Measurements from ENCODE around the gene ZNF579. TPM values are rescaled to one million over a fixed set of nuclear protein-coding genes. Genes with fewer than 3 reads are reported as not detected.

Gene ZNF579
- polyA plus RNA-seq, 2 of the 4 experiments (the other 2 are of a cell fraction): 6.5 to 16.2 TPM

- peak in 1 of 2 experiments; percentile 61 for DNase-seq (ENCODE audit: low read depth in 1 of 2, low spot score in 1 of 2)
- no peak overlapping the region for H3K4me3 ChIP-seq
- H3K4me1 ChIP-seq: peaks cover 4% of the 10 kb centered on the region
- ATAC-seq: peak in 1 of 2 experiments; percentile 21; a peak in 3 of 6 replicates
- no peak for FAIRE-seq
- 74% methylated on average over 10 of the region's 10 CpGs for WGBS (ENCODE audit: missing lambda C conversion rate)
- ChIA-PET CTCF (interaction anchor here (0.8 to 1.6 kb wide), 3 partner anchors 7 to 88 kb away, joined by 3 to 4 read pairs (median 3); partner anchors contain the start of gene FIZ1), POLR2A (no interaction called here)
- no peak overlapping the region for H3K27ac ChIP-seq
- H3K9me3 ChIP-seq: no peaks in the 10 kb centered on the region
- H3K4me2 ChIP-seq: no peak overlapping the region
- TF ChIP-seq KDM1A (IDR thresholded peaks at IDR 0.05; ENCODE audit: low read depth) (no peak), HOXB13 (CRISPR knock-in tag; IDR thresholded peaks at IDR 0.05; ENCODE audit: low read depth) (no peak), RAD21 (conservative IDR thresholded peaks at IDR 0.05 in 1 of 2, IDR thresholded peaks at IDR 0.05 in 1 of 2) (no peak), BCL3 (IDR thresholded peaks at IDR 0.05) (no peak), EP300 (IDR thresholded peaks at IDR 0.05) (no peak), CHD2 (IDR thresholded peaks at IDR 0.05; ENCODE audit: low read length, partially characterized antibody) (no peak), TP53 (CRISPR knock-in tag; IDR thresholded peaks at IDR 0.05) (no peak), FOSB (CRISPR knock-in tag; IDR thresholded peaks at IDR 0.05) (no peak), CTCF (IDR thresholded peaks at IDR 0.05) (no peak), ATOH8 (CRISPR knock-in tag; IDR thresholded peaks at IDR 0.05; ENCODE audit: low read depth) (no peak)
These were observed 10.9 kb upstream of the ZNF579 start for GRCh38 chr19:55591555-55591954.

- peak; percentile 22 to 37; a peak in 3 of 6 replicates for ATAC-seq
These were observed 10.0 kb upstream of the ZNF579 start for GRCh38 chr19:55590617-55591016.

More at GRCh38 chr19:55590617-55591016, 10.0 kb upstream of the ZNF579 start:
- DNase-seq (ENCODE audit: low read depth in 1 of 2, low spot score in 1 of 2) (peak in 1 of 2 experiments; percentile 56), FAIRE-seq (no peak)
- no peak overlapping the region for H3K4me3 ChIP-seq
- TF ChIP-seq POLR2A (IDR thresholded peaks at IDR 0.05; ENCODE audit: low read length) (no peak), TP53 (CRISPR knock-in tag; IDR thresholded peaks at IDR 0.05) (no peak), CHD2 (IDR thresholded peaks at IDR 0.05; ENCODE audit: low read length, partially characterized antibody) (no peak), EHMT2 (IDR thresholded peaks at IDR 0.05; ENCODE audit: low read depth) (no peak), EHF (CRISPR knock-in tag; IDR thresholded peaks at IDR 0.05) (no peak), ESRRA (IDR thresholded peaks at IDR 0.05; ENCODE audit: borderline replicate concordance, low read length) (no peak), HDAC2 (IDR thresholded peaks at IDR 0.05) (no peak), FOSL2 (IDR thresholded peaks at IDR 0.05) (no peak), FOSL2 (CRISPR knock-in tag; IDR thresholded peaks at IDR 0.05) (no peak), CBX8 (IDR thresholded peaks at IDR 0.05) (no peak), CTCF (IDR thresholded peaks at IDR 0.05) (no peak), TFCP2L1 (CRISPR knock-in tag; IDR thresholded peaks at IDR 0.05) (no peak), KDM1A (IDR thresholded peaks at IDR 0.05; ENCODE audit: low read depth) (no peak), FOXS1 (CRISPR knock-in tag; IDR thresholded peaks at IDR 0.05) (no peak), MAFK (IDR thresholded peaks at IDR 0.05; ENCODE audit: partially characterized antibody) (no peak), RNF2 (IDR thresholded peaks at IDR 0.05; ENCODE audit: borderline replicate concordance, low read depth) (no peak), CBX2 (IDR thresholded peaks at IDR 0.05; ENCODE audit: borderline replicate concordance, low read depth) (no peak), ATOH8 (CRISPR knock-in tag; IDR thresholded peaks at IDR 0.05; ENCODE audit: low read depth) (no peak), CHD4 (IDR thresholded peaks at IDR 0.05; ENCODE audit: borderline replicate concordance) (no peak), RAD21 (conservative IDR thresholded peaks at IDR 0.05 in 1 of 2, IDR thresholded peaks at IDR 0.05 in 1 of 2) (no peak), USF2 (IDR thresholded peaks at IDR 0.05) (no peak)
- 64% methylated on average over 10 of the region's 10 CpGs for WGBS (ENCODE audit: missing lambda C conversion rate)
- ChIA-PET POLR2A (interaction anchor here (2.0 kb wide), 1 partner anchor 8 kb away, joined by 6 read pairs; the partner anchor contains the start of gene FIZ1), CTCF (interaction anchor here (1.0 to 1.8 kb wide), 3 partner anchors 8 to 16 kb away, joined by 3 to 8 read pairs (median 6); partner anchors contain the start of gene FIZ1)
- no peak overlapping the region for H3K27ac ChIP-seq
- no peak overlapping the region for H3K4me2 ChIP-seq
- peaks cover 13% of the 10 kb centered on the region for H3K4me1 ChIP-seq
- H3K9me3 ChIP-seq: no peaks in the 10 kb centered on the region

Measured in A549 (cell line).